OCI-LY1 (cell line): ENCODE measurements around the gene ABLIM2.

Experiments
- CTCF ChIP-seq: fragments of 200-600 bp; sonication (generic), shearing (Covaris generic); IDR thresholded peaks from 2 replicates; pipeline ENCODE4 v1.5.1; 2017; ENCODE audit warnings: mild to moderate bottlenecking, antibody characterized with exemption, low read length, moderate library complexity, mixed read lengths
- EZH2 ChIP-seq: fragments of 200-600 bp; sonication (generic), shearing (Covaris generic); IDR thresholded peaks from 2 replicates; pipeline ENCODE4 v1.8.0; 2017; ENCODE audit warnings: borderline replicate concordance, mixed run types, mild to moderate bottlenecking, antibody characterized with exemption, low read length, moderate library complexity, mixed read lengths

GRCh38 chr4:8117278-8117682 is 41.3 kb downstream of the ABLIM2 start:
- no peak for TF ChIP-seq CTCF
- no peak for TF ChIP-seq EZH2
